GM18505 (cell line): Measurements from ENCODE around the gene CUL7.

ENCODE experiments used
- ATAC-seq: cut with Tn5 transposase; IDR thresholded peaks from one replicate; pipeline ENCODE4 v1.9.1; 2021; ENCODE audit not compliant: unreplicated experiment
- POLR2A ChIP-seq: IDR thresholded peaks from 4 replicates; pipeline ENCODE4 v1.6.1; 2011; ENCODE audit warnings: borderline replicate concordance; ENCODE audit not compliant: insufficient read depth, insufficient read length; ENCODE audit errors: extremely low read depth

Gene CUL7

GRCh38 chr6:43053545-43054205, at the start of gene CUL7:
Gene CUL7 (minus strand): TSS chr6:43053851. CDS start chr6:43052788, 1,063 bp downstream.
- peak; percentile 72 for ATAC-seq
- TF ChIP-seq POLR2A = peak; percentile 91

DNA sequence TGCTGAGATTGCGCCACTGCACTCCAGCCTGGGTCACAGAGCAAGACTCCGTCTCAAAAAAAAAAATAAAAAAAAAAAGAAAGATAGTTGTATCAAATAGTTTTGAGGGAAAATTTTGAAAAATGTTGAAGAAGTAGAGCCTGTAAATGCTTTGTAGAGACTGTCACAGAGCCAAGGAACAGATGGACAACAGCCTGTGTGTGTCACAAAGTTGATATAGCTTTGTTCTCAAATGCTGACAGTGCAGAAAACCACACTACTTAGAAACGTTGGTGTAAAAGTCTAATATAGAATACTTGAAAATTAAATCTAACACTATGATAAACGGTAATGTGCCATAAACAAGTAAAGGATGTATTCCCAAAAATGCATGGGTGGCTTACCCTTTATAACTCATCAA, 47.8 kb upstream of the CUL7 start:
- no peak for ATAC-seq

DNA sequence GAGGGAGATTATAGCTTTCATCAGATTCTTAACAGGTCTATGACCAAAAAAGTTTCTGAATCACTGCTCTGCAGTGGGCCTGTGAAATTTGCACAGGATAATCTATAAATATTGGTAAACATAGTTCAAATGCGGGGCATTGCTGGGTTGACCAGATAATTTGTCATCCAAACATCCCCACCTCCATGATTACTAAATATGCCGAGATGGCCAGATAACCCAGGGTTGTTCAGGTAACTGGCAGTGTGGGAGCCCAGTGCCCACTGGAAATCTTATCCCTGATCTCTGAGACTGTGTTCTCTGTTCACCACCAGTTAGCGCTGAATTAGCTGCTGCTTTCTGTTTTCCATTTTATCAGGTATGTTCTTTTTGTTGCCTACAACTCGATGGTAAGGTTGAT, 43.9 kb upstream of the CUL7 start:
- no peak for TF ChIP-seq POLR2A
- no peak for ATAC-seq

More for the DNA sequence above, 47.8 kb upstream of the CUL7 start:
- no peak for TF ChIP-seq POLR2A

- TF ChIP-seq POLR2A = no peak
- ATAC-seq = no peak
Measured at GRCh38 chr6:43097098-43097489, 43.4 kb upstream of the CUL7 start.

- no peak for TF ChIP-seq POLR2A
- no peak for ATAC-seq
Measured at GRCh38 chr6:43096451-43097097, 42.9 kb upstream of the CUL7 start.

- ATAC-seq = no peak
- TF ChIP-seq POLR2A = no peak
Measured at GRCh38 chr6:43095939-43096338, 42.3 kb upstream of the CUL7 start.

GRCh38 chr6:43093436-43094289, 40.0 kb upstream of the CUL7 start:
- TF ChIP-seq POLR2A = no peak
- no peak for ATAC-seq

- no peak for TF ChIP-seq POLR2A
- no peak for ATAC-seq
Measured at GRCh38 chr6:43092635-43093034, 39.0 kb upstream of the CUL7 start.

DNA sequence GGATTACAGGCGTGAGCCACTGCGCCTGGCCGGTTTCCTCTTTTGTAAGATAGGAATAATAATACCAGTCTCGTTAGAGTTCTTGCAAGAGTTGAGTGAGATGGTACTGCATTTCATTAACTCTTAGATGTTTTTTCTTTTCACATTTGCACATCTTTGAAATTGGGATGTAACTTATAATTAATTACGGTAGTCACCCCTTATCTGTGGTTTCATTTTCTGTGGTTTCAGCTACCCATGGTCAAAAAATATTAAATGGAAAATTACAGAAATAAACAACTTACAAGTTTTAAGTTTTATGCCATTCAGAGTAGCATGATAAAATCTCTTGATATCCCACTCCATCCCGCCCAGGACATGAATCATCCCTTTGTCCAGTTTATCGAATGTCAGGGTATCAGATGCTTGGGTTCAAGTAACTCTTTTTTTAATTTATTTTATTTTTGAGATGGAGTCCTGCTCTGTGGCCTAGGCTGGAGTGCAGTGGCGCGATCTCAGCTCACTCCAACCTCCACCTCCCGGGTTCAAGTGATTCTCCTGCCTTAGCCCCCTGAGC, 37.9 kb upstream of the CUL7 start:
- no peak for TF ChIP-seq POLR2A
- no peak for ATAC-seq

DNA sequence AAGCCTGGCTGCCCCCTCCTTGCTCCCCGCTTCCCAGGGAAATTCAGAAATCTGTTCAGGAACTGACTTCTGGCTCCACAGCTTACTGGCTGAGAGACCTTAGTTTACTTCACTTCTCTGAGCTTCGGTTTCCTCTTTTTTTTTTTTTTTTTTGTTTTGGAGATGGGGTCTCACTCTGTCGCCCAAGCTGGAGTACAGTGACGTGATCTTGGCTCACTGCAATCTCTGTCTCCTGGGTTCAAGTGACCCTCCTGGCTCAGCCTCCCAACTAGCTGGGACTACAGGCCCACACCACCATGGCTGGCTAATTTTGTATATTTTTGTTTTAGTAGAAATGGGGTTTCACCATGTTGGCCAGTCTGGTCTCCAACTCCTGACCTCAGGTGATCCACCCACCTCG, 37.4 kb upstream of the CUL7 start:
- no peak for ATAC-seq
- TF ChIP-seq POLR2A = no peak

DNA sequence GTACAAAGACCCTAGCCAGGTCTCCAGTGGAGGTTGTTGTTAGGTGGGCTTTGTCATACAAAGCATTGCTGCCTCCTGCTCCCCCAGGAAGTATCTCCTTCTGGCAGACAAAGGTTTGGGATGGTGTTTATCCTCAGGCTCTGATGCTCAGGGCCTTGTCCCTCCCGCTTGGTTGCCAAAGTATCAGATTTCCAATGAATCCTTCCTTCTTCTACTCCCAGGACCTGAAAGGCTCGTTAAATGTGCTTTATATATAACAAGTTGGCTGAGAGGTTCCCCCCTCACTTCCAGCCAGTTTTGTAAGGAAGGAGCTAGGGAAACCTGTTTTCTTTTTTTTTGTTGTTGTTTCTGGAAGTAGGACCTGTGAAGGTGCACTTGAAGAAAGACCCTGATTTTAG, 36.9 kb upstream of the CUL7 start:
- ATAC-seq = no peak

DNA sequence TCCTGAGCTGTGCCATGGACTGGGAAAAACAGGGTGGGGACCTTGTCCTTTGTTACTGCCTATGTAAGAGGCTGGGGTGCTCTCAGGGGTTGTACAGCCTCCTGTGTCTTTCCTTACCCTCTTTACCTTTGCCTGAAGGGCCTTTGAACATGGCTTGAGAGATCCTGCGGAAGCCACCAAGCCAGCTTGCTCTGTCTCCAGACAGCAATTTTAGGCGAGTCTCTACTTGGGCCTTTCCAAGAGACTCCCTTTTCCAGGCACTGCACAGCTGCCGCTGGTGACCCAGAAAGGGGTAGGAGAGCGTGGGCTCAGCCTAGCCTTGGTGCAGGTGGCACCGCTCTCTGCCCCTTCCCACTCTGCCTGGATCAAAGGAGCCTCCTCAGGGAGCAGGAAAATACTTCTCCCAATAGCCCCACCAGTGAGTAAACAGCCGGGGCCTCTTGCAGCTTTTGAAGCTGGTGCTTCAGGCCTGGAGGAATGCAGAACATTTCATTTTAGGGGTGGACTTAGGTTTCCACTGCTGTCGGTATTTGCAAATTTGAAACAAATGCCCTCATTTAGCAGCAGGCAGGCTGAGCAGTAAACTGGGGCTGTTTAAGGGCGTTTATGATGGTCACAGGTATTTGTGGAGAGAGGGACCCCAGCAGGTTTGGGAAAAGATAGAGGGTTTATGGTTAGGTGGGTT, 36.4 kb upstream of the CUL7 start:
- no peak for TF ChIP-seq POLR2A
- ATAC-seq = no peak

More for the DNA sequence above, 36.9 kb upstream of the CUL7 start:
- no peak for TF ChIP-seq POLR2A

- no peak for ATAC-seq
- TF ChIP-seq POLR2A = no peak
Measured at GRCh38 chr6:43089467-43089866, 35.8 kb upstream of the CUL7 start.
